ENCODE data around the gene MPDU1.

MPDU1 gene

GRCh38 chr17:7612294-7612640 lies 28.6 kb downstream of the MPDU1 start:
- no peak for DNase-seq (ENCODE audit: low read depth)
- no peak overlapping the region for H3K4me3 ChIP-seq (ENCODE audit: low read length)
- TF ChIP-seq, protein P1, sequence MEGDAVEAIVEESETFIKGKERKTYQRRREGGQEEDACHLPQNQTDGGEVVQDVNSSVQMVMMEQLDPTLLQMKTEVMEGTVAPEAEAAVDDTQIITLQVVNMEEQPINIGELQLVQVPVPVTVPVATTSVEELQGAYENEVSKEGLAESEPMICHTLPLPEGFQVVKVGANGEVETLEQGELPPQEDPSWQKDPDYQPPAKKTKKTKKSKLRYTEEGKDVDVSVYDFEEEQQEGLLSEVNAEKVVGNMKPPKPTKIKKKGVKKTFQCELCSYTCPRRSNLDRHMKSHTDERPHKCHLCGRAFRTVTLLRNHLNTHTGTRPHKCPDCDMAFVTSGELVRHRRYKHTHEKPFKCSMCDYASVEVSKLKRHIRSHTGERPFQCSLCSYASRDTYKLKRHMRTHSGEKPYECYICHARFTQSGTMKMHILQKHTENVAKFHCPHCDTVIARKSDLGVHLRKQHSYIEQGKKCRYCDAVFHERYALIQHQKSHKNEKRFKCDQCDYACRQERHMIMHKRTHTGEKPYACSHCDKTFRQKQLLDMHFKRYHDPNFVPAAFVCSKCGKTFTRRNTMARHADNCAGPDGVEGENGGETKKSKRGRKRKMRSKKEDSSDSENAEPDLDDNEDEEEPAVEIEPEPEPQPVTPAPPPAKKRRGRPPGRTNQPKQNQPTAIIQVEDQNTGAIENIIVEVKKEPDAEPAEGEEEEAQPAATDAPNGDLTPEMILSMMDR (conservative IDR thresholded peaks at IDR 0.05; ENCODE audit: low read depth, low read length) = no peak

- TF ChIP-seq, protein P1 (conservative IDR thresholded peaks at IDR 0.05; ENCODE audit: low read depth, low read length) = no peak
- peak overlapping the region; percentile 87 for H3K4me3 ChIP-seq (ENCODE audit: low read length)
Observed at GRCh38 chr17:7613769-7614424, 30.2 kb downstream of the MPDU1 start.

DNA sequence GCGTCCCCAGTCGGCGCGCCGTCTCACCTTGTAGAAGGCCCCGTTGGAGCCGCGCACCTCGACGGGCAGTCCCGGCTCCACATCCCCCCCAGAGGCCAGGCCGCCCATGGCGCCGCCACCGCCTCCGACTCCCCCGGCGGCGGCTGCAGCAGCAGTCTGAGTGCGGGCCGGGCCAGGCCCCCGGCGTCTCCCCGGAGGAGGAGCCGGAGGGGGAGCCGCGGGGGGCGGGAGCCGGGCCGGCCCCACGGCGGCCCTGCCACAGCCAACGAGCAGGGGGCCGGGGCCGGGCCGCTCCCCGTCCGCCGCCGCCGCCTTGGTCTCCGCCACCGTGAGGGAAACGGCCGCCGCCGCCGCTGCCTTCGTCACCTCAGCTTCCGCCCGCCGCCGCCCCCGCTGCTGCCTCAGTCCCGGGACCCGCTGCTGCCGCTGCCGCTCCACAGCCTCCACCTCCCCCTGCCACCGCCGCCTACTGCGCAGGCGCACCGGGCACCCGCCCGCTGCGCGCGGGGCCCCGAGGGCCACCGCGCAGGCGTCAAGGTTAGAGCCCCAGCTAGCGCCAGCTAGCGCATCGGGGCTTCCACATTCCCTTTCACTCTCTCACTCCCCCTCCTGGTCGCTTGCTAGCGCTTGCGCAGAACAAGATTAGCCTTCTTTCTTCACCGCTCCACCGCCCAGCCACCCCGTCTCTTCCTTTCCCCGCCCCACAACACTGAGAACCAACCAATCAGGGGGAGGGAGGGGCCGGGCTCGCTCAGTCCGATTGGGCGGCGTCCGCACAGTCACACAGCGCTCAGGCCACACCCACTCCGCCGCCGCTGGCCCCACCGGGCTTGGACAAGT lies 31.0 kb downstream of the MPDU1 start, which contains the start of gene FXR2:
TSS of gene FXR2 (minus strand) at position 473 of the 840 bp plus-strand sequence. CDS start at position 108, 365 bp downstream.
- DNase-seq (ENCODE audit: low read depth) = peak; percentile 99
- peak within 1 kb of the TSS; percentile 87 for H3K4me3 ChIP-seq (ENCODE audit: low read length)
- TF ChIP-seq, protein P1 (conservative IDR thresholded peaks at IDR 0.05; ENCODE audit: low read depth, low read length) = peak; percentile 72

More at GRCh38 chr17:7613769-7614424, 30.2 kb downstream of the MPDU1 start:
- no peak for DNase-seq (ENCODE audit: low read depth)

DNA sequence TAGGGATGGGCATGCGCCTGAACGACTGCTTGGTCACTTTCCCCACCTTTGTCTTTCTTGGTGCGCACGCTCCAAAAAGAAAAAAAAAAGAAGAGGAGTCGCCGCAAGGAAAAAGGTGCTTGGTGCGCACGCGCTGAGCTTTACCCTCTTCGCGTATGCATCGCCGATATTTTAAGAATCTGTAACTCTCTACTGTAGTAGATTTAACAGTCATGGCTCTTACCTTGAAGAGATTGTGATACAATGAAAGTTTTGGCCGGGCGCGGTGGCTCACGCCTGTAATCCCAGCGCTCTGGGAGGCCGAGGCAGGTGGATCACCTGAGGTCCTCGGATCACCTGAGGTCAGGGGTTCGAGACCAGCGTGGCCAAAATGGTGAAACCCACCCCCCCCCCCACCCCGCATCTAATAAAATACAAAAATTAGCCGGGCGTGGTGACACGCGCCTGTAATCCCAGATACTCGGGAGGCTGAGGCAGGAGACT lies 31.7 kb downstream of the MPDU1 start:
- H3K4me3 ChIP-seq (ENCODE audit: low read length) = peak overlapping the region; percentile 47
- no peak for DNase-seq (ENCODE audit: low read depth)
- TF ChIP-seq, protein P1 (conservative IDR thresholded peaks at IDR 0.05; ENCODE audit: low read depth, low read length) = no peak

GRCh38 chr17:7618608-7619007 lies 35.0 kb downstream of the MPDU1 start:
- TF ChIP-seq, protein P1 (conservative IDR thresholded peaks at IDR 0.05; ENCODE audit: low read depth, low read length) = no peak

GRCh38 chr17:7620835-7621234 lies 37.2 kb downstream of the MPDU1 start:
- no peak for DNase-seq (ENCODE audit: low read depth)
- H3K4me3 ChIP-seq (ENCODE audit: low read length) = no peak overlapping the region
- TF ChIP-seq, protein P1 (conservative IDR thresholded peaks at IDR 0.05; ENCODE audit: low read depth, low read length) = no peak

More at GRCh38 chr17:7618608-7619007, 35.0 kb downstream of the MPDU1 start:
- DNase-seq (ENCODE audit: low read depth) = no peak
- H3K4me3 ChIP-seq (ENCODE audit: low read length) = no peak overlapping the region
